K562 (cell line): ENCODE results near the gene EFEMP2. TPM values are rescaled to one million over a fixed set of nuclear protein-coding genes. Genes with fewer than 3 reads are reported as not detected.

Source experiments
- ATAC-seq: fragments of 200-7000 bp; cut with Tn5 transposase; 3 replicates; pipeline ENCODE4 v1.9.1; 2020; ENCODE audit warnings: moderate library complexity
- BruUV-seq: library from RNA; stranded (reverse); fragments of 400-500 nt; replicated peaks from 2 replicates; lab custom pipeline; 2021; lab: Mats Ljungman, UMichigan
- CTCF ChIA-PET: fragments of 300-600 bp; formaldehyde crosslinking; extraction: SDS; loops from one replicate; lab custom pipeline; 2021; ENCODE audit warnings: low intra/inter-chr PET ratio; lab: Yijun Ruan, JAX
- POLR2A ChIA-PET: fragments of 300-600, 350-650 bp; sonication (Branson Sonifier 250); formaldehyde crosslinking; extraction: SDS; loops from one replicate; lab custom pipeline; 2021; ENCODE audit warnings: antibody characterized with exemption, inconsistent platforms; lab: Yijun Ruan, JAX
- DNase-seq, 4 experiments: peaks; one replicate each; pipeline versions ENCODE4 v3.0.0 to v3.0.0-alpha.2; 2011 to 2018; ENCODE audit warnings: low spot score in 3 of 4, mixed read lengths in 3 of 4; ENCODE audit errors: extremely low read depth in 1 of 4
- FAIRE-seq: peaks from 2 replicates; lab custom pipeline; 2011; peaks lifted over from hg19 to GRCh38; lab: Jason Lieb, UNC
- H2AFZ ChIP-seq: 2 replicates; pipeline ENCODE4 v1.6.0; 2011; ENCODE audit warnings: low read depth, low read length, control low read depth, inconsistent platforms
- H3K27ac ChIP-seq: fragments of 200-600 bp; 3 replicates; pipeline ENCODE4 v1.8.0; 2011; ENCODE audit warnings: low read depth, mild to moderate bottlenecking, control low read depth, inconsistent platforms, low read length, moderate library complexity, mixed read lengths; ENCODE audit errors: extremely low read depth
- H3K27me3 ChIP-seq, 2 experiments: fragments of 300-600 bp in 1 of 2; 2 replicates in 1 of 2; 3 replicates in 1 of 2; pipeline versions ENCODE4 v1.6.0 to v1.8.0; 2011; ENCODE audit warnings: inconsistent platforms in 2 of 2, low read length in 2 of 2, mild to moderate bottlenecking in 1 of 2, mixed read lengths in 1 of 2, moderate library complexity in 1 of 2; ENCODE audit not compliant: control insufficient read depth in 2 of 2, insufficient read depth in 2 of 2
- H3K36me3 ChIP-seq: fragments of 300-600 bp; 3 replicates; pipeline ENCODE4 v1.8.0; 2011; ENCODE audit warnings: mild to moderate bottlenecking, low read length, inconsistent platforms; ENCODE audit not compliant: control insufficient read depth, insufficient read depth
- H3K4me1 ChIP-seq, 2 experiments: fragments of 200-600 bp in 1 of 2; replicated peaks in 1 of 2; 2 replicates in 1 of 2; 3 replicates in 1 of 2; pipeline versions ENCODE4 v1.5.1 to v1.8.0; 2011; ENCODE audit warnings: inconsistent platforms in 2 of 2, low read length in 2 of 2, mild to moderate bottlenecking in 1 of 2, mixed read lengths in 1 of 2, moderate library complexity in 1 of 2; ENCODE audit not compliant: control insufficient read depth in 2 of 2, insufficient read depth in 2 of 2
- H3K4me2 ChIP-seq: 2 replicates; pipeline ENCODE4 v1.6.1; 2011; ENCODE audit warnings: low read length, control low read depth, inconsistent platforms, mixed read lengths; ENCODE audit not compliant: insufficient read depth
- H3K4me3 ChIP-seq: fragments of 200-600 bp; sonication (generic), shearing (Covaris generic); 2 replicates; pipeline ENCODE4 v1.5.1; 2016; ENCODE audit warnings: control low read depth, inconsistent platforms
- H3K79me2 ChIP-seq: fragments of 200-600 bp; 3 replicates; pipeline ENCODE4 v1.8.0; 2011; ENCODE audit warnings: low read length, inconsistent platforms; ENCODE audit not compliant: control insufficient read depth, insufficient read depth
- H3K9ac ChIP-seq, 2 experiments: 2 replicates each; pipeline versions ENCODE4 v1.6.0 to v1.6.1; 2011; ENCODE audit warnings: low read depth in 2 of 2, low read length in 2 of 2, control low read depth in 1 of 2, inconsistent platforms in 1 of 2, mild to moderate bottlenecking in 1 of 2, mixed read lengths in 1 of 2; ENCODE audit not compliant: insufficient read depth in 1 of 2
- H3K9me1 ChIP-seq: one replicate; pipeline ENCODE4 v1.6.0; 2011; ENCODE audit warnings: inconsistent platforms, mild to moderate bottlenecking, low read length, moderate library complexity; ENCODE audit not compliant: control insufficient read depth, insufficient read depth
- H3K9me3 ChIP-seq: replicated peaks from 2 replicates; pipeline ENCODE4 v1.5.1; 2011; ENCODE audit warnings: low read depth, low read length, inconsistent platforms; ENCODE audit not compliant: control insufficient read depth, insufficient read depth
- H4K20me1 ChIP-seq: replicated peaks from 2 replicates; pipeline ENCODE4 v1.6.1; 2011; ENCODE audit warnings: low read length, inconsistent platforms, mixed read lengths; ENCODE audit not compliant: control insufficient read depth, insufficient read depth
- CREB1 ChIP-seq, 2 experiments: sonication (generic) in 1 of 2; formaldehyde crosslinking in 1 of 2; IDR thresholded peaks; 2 replicates each; pipeline versions ENCODE4 v1.6.1 to v1.8.0; 2012 to 2022; ENCODE audit warnings: inconsistent platforms in 1 of 2, mild to moderate bottlenecking in 1 of 2, missing genetic modification reagents in 1 of 2, moderate library complexity in 1 of 2
- CTCF ChIP-seq, 3 experiments: IDR thresholded peaks in 2 of 3; conservative IDR thresholded peaks in 1 of 3; 2 replicates each; pipeline ENCODE4 v1.5.1; 2011 to 2012; ENCODE audit warnings: low read length in 3 of 3, mild to moderate bottlenecking in 3 of 3, control low read depth in 2 of 3, improper control_type of control experiment in 1 of 3, inconsistent platforms in 1 of 3, low read depth in 1 of 3, mixed read lengths in 1 of 3, moderate library complexity in 1 of 3; ENCODE audit not compliant: insufficient read depth in 2 of 3
- EP300 ChIP-seq: IDR thresholded peaks from 2 replicates; pipeline ENCODE4 v1.6.1; 2012; ENCODE audit warnings: low read length, improper control_type of control experiment
- FOXM1 ChIP-seq, 2 experiments: fragments of 450-650 bp in 1 of 2; sonication (generic) in 1 of 2; formaldehyde crosslinking in 1 of 2; IDR thresholded peaks; 2 replicates each; pipeline versions ENCODE4 v1.6.1 to v1.9.0; 2017 to 2022; ENCODE audit warnings: low read depth in 2 of 2, mild to moderate bottlenecking in 2 of 2, missing genetic modification reagents in 1 of 2, moderate library complexity in 1 of 2
- JUN ChIP-seq, 2 experiments: sonication (generic) in 1 of 2; formaldehyde crosslinking in 1 of 2; IDR thresholded peaks; 2 replicates each; pipeline versions ENCODE4 v1.6.1 to v1.8.0; 2012 to 2022; ENCODE audit warnings: borderline replicate concordance in 2 of 2, mild to moderate bottlenecking in 2 of 2, improper control_type of control experiment in 1 of 2, low read depth in 1 of 2, low read length in 1 of 2, missing genetic modification reagents in 1 of 2
- MBD2 ChIP-seq: sonication (generic); IDR thresholded peaks from 2 replicates; pipeline ENCODE4 v1.6.1; 2016; ENCODE audit warnings: low read depth, borderline replicate concordance
- POLR2A ChIP-seq: fragments of 450-650 bp; conservative IDR thresholded peaks from 2 replicates; pipeline ENCODE4 v1.6.1; 2016
- PRPF4 ChIP-seq: fragments of 200-400 bp; formaldehyde crosslinking; IDR thresholded peaks from one replicate; pipeline ENCODE4 v1.6.1; 2017; ENCODE audit warnings: low read length, low read depth, mild to moderate bottlenecking; ENCODE audit not compliant: insufficient read depth, poor library complexity, severe bottlenecking
- SRSF1 ChIP-seq: fragments of 200-400 bp; formaldehyde crosslinking; IDR thresholded peaks from 2 replicates; pipeline ENCODE4 v1.6.1; 2017; ENCODE audit warnings: mild to moderate bottlenecking, low read depth, low read length, moderate library complexity
- SRSF9 ChIP-seq: fragments of 200-400 bp; formaldehyde crosslinking; IDR thresholded peaks from 2 replicates; pipeline ENCODE4 v1.6.1; 2017; ENCODE audit warnings: low read depth, low read length, borderline replicate concordance
- SUPT5H ChIP-seq: fragments of 450-650 bp; IDR thresholded peaks from 2 replicates; pipeline ENCODE4 v1.6.1; 2016
- TEAD1 ChIP-seq, 2 experiments: fragments of 450-650 bp in 1 of 2; sonication (generic) in 1 of 2; formaldehyde crosslinking; IDR thresholded peaks; 2 replicates each; pipeline versions ENCODE4 v1.4.0 to v1.8.0; 2020 to 2022; ENCODE audit warnings: mild to moderate bottlenecking in 2 of 2, missing genetic modification reagents in 1 of 2
- ZNF232 ChIP-seq: sonication (generic); formaldehyde crosslinking; IDR thresholded peaks from 2 replicates; pipeline ENCODE4 v1.8.0; 2022; ENCODE audit warnings: mild to moderate bottlenecking, missing genetic modification reagents
- WGBS: fragments of 100-300 bp; shearing (Covaris generic); methylation state at CpG from one replicate; pipeline ENCODE4 v1.1.6; 2016; ENCODE audit warnings: low coverage, mixed read lengths; ENCODE audit not compliant: insufficient coverage; ENCODE audit errors: missing lambda C conversion rate; 5-methylcytosine and 5-hydroxymethylcytosine counted together
- in situ Hi-C: fragments of 300-500 bp; cut with MboI; formaldehyde crosslinking; loops from 4 replicates; pipeline ENCODE4 v1.15.0; 2018; ENCODE audit warnings: inconsistent platforms, mixed read lengths
- intact Hi-C: fragments of 100-400 bp; cut with micrococcal nuclease; formaldehyde crosslinking; loops from 2 replicates; pipeline ENCODE4 v1.14.2; 2022
- polyA plus RNA-seq, 8 experiments: library from polyadenylated mRNA; depleted of rRNA in 4 of 8; stranded (reverse) in 5 of 8; unstranded in 3 of 8; fragments of >200 nt; fragmentation: Nextera tagmentation in 2 of 8; fragmentation: Illumina TruSeq in 1 of 8; extraction: Ambion mirVana in 2 of 8; extraction: Trizol in 1 of 8; gene quantifications; 2 replicates each; pipeline versions ENCODE4 v1.2.1 to v1.2.3, GENCODE V29; 2011 to 2014; ENCODE audit warnings: inconsistent platforms in 1 of 8, missing spikeins in 1 of 8
- total RNA-seq, 7 experiments: library from RNA; depleted of rRNA in 6 of 7; stranded (reverse); fragments of >200 nt in 6 of 7; fragmentation: Illumina TruSeq in 2 of 7; extraction: Trizol in 2 of 7; gene quantifications; 2 replicates each; pipeline versions ENCODE4 v1.2.1 to v1.2.3, GENCODE V29; 2011 to 2021; ENCODE audit warnings: low replicate concordance in 1 of 7
- TF ChIP-seq, protein P1 (sequence below): fragments of 450-650 bp; formaldehyde crosslinking; IDR thresholded peaks from 2 replicates; pipeline ENCODE4 v1.4.0; 2022; ENCODE audit warnings: missing genetic modification characterization

EFEMP2 gene
- total and polyA plus RNA-seq, 9 of the 15 experiments (the other 6 are each of a cell fraction or from before 2014, with no cell fraction given): 0.07 to 2.9 (median 0.69) TPM; not detected in 1

GRCh38 chr11:65852508-65853245 is 19.9 kb downstream of the EFEMP2 start (continued):
- TF ChIP-seq CTCF (IDR thresholded peaks at IDR 0.05 in 2 of 3, conservative IDR thresholded peaks at IDR 0.05 in 1 of 3; ENCODE audit: insufficient read depth in 2 of 3, low read depth in 1 of 3, low read length in 3 of 3) (no peak), MBD2 (no peak)

GRCh38 chr11:65851811-65852507 is 20.6 kb downstream of the EFEMP2 start:
- Histone ChIP-seq H3K4me2 (no peak overlapping the region), H3K9ac (no peak overlapping the region), H3K36me3 (peaks cover 56% of the 10 kb centered on the region), H3K4me1 (peaks cover 4 to 36% of the 10 kb centered on the region in 2 experiments; a peak in 3 of 5 replicates), H3K27ac (no peak overlapping the region), H3K4me3 (no peak overlapping the region), H4K20me1 (peaks cover 17% of the 10 kb centered on the region), H2AFZ (no peak overlapping the region), H3K27me3 (no peaks in the 10 kb centered on the region), H3K79me2 (peaks cover 35% of the 10 kb centered on the region), H3K9me1 (peaks cover 11% of the 10 kb centered on the region), H3K9me3 (peaks cover 7% of the 10 kb centered on the region; the same call in 1 of the 2 replicates)
- WGBS: 97% methylated on average over 9 of the region's 10 CpGs
- no peak for FAIRE-seq
- peak in 1 of 4 experiments; percentile 8 for DNase-seq
- POLR2A ChIA-PET: interaction anchor here (0.6 to 5.9 kb wide), 25 partner anchors 7 to 1471 kb away, joined by 3 to 67 read pairs (median 4); partner anchors contain the start of genes CFL1, FIBP, MALAT1 and MUS81
- ATAC-seq: peak; percentile 5
- intact Hi-C loops: no loop called here
- CTCF ChIA-PET: no interaction called here
- in situ Hi-C loops: no loop called here
- BruUV-seq: no TSS peak
- no peak for TF ChIP-seq EP300
- TF ChIP-seq ZNF232: 0 out of 2 replicates have a peak, but pooled peaks have one; percentile 28
- no peak for TF ChIP-seq SRSF9
- TF ChIP-seq, protein P1, sequence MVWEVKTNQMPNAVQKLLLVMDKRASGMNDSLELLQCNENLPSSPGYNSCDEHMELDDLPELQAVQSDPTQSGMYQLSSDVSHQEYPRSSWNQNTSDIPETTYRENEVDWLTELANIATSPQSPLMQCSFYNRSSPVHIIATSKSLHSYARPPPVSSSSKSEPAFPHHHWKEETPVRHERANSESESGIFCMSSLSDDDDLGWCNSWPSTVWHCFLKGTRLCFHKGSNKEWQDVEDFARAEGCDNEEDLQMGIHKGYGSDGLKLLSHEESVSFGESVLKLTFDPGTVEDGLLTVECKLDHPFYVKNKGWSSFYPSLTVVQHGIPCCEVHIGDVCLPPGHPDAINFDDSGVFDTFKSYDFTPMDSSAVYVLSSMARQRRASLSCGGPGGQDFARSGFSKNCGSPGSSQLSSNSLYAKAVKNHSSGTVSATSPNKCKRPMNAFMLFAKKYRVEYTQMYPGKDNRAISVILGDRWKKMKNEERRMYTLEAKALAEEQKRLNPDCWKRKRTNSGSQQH (CRISPR knock-in tag): peak; percentile 75; the same call in 1 of the 2 replicates
- peak; percentile 46; the same call in 1 of the 2 replicates for TF ChIP-seq POLR2A
- peak in 1 of 2 experiments; percentile 62; a peak in 1 of 4 replicates for TF ChIP-seq TEAD1 (CRISPR knock-in tag; IDR thresholded peaks at IDR 0.05)
- TF ChIP-seq PRPF4: no peak
- TF ChIP-seq SUPT5H: 0 out of 2 replicates have a peak, but pooled peaks have one; percentile 34
- no peak for TF ChIP-seq SRSF1
- TF ChIP-seq FOXM1 (IDR thresholded peaks at IDR 0.05; ENCODE audit: low read depth): no peak
- peak; percentile 63; the same call in 1 of the 2 replicates for TF ChIP-seq FOXM1 (CRISPR knock-in tag; IDR thresholded peaks at IDR 0.05; ENCODE audit: low read depth)
- no peak for TF ChIP-seq CREB1 (IDR thresholded peaks at IDR 0.05)
- 0 out of 2 replicates have a peak, but pooled peaks have one; percentile 7 for TF ChIP-seq CREB1 (CRISPR knock-in tag; IDR thresholded peaks at IDR 0.05)
- TF ChIP-seq JUN (IDR thresholded peaks at IDR 0.05; ENCODE audit: borderline replicate concordance, low read depth, low read length): no peak
- TF ChIP-seq JUN (CRISPR knock-in tag; IDR thresholded peaks at IDR 0.05; ENCODE audit: borderline replicate concordance): 0 out of 2 replicates have a peak, but pooled peaks have one; percentile 71
